Esophagus squamous epithelium (tissue), 4 donors: ENCODE results near the gene SENP7.
A peak's percentile ranks its signal among the peaks of the same experiment; 100 is the strongest.

Experiments used
- CTCF ChIP-seq, 6 experiments: fragments of 450-650 bp in 4 of 6; fragments of 200-600 bp in 2 of 6; sonication (generic) in 2 of 6; IDR thresholded peaks; one replicate each; pipeline ENCODE4 v1.5.1; 2016 to 2019; ENCODE audit warnings: antibody characterized with exemption in 6 of 6, mild to moderate bottlenecking in 4 of 6, moderate library complexity in 4 of 6
- POLR2A ChIP-seq, 4 donors: fragments of 450-650 bp; IDR thresholded peaks; one replicate each; pipeline ENCODE4 v1.6.1; 2017; ENCODE audit warnings: antibody characterized with exemption in 4 of 4, mild to moderate bottlenecking in 4 of 4, moderate library complexity in 3 of 4

DNA sequence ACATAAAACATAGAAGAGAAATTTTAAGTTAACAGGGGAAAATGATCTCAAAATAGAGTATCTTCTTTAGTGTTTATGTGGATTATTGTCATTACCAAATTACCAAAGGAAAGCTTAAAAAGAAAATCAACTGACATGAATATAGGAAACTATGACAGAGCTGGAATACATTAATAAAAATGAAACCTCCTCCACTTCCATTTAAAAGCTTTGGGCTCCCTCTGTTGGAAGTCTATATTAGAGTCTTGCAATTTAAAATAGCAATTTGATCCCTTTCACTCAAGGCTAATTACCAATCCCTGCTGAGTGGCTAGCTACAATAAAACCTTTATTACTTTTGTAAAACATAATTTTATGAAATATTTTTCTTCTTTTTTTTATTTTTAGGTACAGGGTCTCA lies 131.2 kb downstream of the SENP7 start:
- TF ChIP-seq POLR2A (IDR thresholded peaks at IDR 0.05) (no peak), CTCF (IDR thresholded peaks at IDR 0.05) (peak in 5 of 6 experiments; percentile 11 to 53 (median 22))
